ENCODE data around the gene TUBG1.
A peak's percentile ranks its signal among the peaks of the same experiment; 100 is the strongest.

TUBG1 gene

DNA sequence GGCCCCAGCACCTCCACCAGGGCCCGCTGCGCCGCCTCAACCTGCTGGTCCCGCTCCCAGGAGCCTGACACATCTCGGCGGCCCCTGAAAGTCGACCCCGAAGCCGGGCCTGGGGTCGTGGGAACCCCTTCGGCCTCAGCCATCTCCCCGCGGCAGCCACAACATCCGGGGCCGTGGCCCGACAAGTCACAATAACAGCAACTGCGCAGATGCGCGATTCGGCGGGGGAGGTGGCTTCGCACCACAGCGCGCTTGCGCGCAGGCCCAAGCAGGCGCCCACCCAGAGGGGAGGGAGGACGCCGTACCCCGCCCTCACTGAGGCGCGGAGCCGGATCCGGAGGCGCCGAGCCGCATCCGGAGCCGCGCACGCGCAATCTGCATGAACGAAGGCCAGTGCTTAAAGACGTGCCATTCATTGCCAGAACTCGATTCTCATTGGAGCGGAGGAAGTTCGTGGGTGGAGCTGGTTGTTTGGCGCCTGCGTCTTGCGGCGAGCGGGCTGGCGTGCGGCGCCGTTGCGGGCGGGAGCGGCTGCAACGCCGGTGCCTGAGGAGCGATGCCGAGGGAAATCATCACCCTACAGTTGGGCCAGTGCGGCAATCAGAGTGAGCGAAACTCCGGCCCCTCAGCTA, at the start of gene TUBG1, which contains the start of gene RETREG3:
TSS of gene TUBG1 (plus strand) at position 502 of the 632 bp plus-strand sequence. CDS start at position 557, 55 bp downstream.
TSS of gene RETREG3 (minus strand) at position 193 of the 632 bp plus-strand sequence. CDS start at position 143, 50 bp downstream.
- peak; percentile 99 for DNase-seq

- no peak for DNase-seq
These were observed 49.2 kb upstream of the TUBG1 start for GRCh38 chr17:42560246-42560645.

DNA sequence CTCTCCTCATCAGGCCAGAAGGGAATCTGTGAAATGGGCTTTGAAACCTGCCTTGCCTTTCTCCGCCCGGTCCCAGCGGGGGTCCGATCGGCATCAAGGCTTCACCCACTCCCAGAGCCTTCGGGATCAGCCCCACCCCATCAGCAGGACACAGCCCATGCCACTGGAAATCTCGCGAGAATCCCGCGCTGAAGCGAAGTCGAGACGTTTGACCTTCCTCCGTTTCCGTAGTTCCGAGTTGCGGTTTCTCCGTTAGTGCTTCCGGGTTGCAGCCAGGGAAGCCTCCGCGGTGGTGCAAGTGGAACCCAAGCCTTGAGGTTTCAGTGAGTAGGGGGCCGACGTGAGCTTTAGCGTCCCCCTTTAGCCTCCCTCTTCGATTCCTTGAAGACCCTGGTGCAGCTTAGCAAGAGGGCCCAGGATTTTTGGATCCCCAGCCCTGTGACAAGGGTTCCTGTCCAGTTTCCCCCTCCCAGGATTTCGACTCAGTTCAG, 47.5 kb upstream of the TUBG1 start, which contains the start of gene COASY:
TSS of gene COASY (plus strand) at position 252 of the 491 bp plus-strand sequence. CDS start 475 bp downstream, outside the sequence.
- peak; percentile 93 to 95 for DNase-seq

DNA sequence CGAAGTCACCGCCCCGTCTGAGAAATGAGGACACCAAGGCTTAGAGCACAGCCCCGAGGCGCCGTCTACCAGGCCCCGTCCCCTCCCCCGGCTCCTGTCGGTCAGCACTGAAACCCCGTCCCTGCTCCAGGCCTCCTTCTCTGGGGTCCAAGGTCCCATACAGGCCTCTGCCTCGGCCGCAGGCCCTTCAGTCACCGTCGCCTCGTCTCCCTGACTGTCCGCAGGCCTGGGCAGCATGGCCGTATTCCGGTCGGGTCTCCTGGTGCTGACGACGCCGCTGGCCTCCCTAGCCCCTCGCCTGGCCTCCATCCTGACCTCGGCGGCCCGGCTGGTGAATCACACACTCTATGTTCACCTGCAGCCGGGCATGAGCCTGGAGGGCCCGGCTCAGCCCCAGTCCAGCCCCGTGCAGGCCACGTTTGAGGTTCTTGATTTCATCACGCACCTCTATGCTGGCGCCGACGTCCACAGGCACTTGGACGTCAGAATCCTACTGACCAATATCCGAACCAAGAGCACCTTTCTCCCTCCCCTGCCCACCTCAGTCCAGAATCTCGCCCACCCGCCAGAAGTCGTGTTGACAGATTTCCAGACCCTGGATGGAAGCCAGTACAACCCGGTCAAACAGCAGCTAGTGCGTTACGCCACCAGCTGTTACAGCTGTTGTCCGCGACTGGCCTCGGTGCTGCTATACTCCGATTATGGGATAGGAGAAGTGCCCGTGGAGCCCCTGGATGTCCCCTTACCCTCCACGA, 46.9 kb upstream of the TUBG1 start:
- no peak for DNase-seq

DNA sequence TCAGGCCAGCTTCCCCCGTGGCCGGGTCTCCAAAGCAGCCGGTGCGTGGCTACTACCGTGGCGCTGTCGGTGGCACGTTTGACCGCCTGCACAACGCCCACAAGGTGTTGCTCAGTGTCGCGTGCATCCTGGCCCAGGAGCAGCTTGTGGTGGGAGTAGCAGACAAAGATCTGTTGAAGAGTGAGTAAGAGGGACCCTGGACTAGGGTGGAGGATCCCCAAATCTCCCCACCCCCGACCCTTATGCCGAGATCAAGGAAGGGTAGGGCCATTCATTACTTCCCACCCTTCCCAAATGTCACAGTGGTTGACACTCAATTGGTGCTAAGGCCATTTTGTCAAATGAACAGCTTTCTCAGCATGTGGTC, 46.4 kb upstream of the TUBG1 start:
- no peak for DNase-seq

GRCh38 chr17:42563543-42563942, 45.9 kb upstream of the TUBG1 start:
- DNase-seq: no peak

DNA sequence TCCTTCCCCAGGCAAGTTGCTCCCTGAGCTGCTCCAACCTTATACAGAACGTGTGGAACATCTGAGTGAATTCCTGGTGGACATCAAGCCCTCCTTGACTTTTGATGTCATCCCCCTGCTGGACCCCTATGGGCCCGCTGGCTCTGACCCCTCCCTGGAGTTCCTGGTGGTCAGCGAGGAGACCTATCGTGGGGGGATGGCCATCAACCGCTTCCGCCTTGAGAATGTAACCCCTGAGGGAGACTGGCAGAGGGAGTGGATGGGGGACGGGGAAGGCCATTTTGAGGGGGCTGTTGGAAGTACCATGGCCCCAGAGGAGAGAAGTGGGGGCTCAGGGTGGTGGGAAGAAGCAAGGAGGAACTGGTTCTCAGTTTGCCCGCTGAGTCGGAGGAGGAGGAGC, 45.5 kb upstream of the TUBG1 start:
- DNase-seq: no peak

- no peak for DNase-seq
These were observed 44.5 kb upstream of the TUBG1 start for GRCh38 chr17:42564815-42565522.

GRCh38 chr17:42565523-42566214, 43.8 kb upstream of the TUBG1 start:
- DNase-seq: no peak

- DNase-seq: peak in 1 of 2 donors; percentile 13
These were observed 43.1 kb upstream of the TUBG1 start for GRCh38 chr17:42566215-42566882.

DNA sequence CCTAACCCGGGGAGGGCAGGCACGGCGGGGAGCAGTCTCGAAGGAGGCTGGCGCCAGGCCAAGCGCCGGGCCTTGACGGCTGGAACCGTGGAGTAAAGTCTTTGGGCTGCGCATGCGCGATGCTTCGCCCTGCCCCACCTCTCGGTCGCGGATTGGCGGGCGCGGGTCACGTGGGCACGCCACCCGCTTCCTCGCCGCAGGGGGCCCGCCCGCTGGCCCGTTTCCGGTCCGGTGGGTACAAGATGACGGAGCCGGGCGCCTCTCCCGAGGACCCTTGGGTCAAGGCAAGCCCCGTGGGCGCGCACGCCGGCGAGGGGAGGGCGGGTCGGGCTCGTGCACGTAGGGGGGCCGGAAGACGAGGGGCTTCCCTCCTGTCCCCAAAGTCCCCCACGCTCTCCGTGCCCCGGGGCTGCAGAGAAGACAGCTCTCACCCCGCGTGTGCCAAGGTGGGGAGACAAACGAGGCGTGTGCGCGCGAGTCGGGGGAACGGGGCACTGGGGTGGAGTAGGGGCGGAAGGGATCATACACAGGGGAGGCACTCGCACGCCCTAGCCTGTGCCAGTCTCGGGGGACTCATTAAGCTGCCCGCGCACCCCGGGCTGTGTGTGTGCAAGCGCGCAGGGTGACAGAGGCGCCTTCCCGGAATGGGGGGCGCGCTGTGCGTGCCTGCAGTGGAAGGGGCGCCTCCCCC, 42.5 kb upstream of the TUBG1 start, which contains the start of gene MLX:
TSS of gene MLX (plus strand) at position 218 of the 691 bp plus-strand sequence. CDS start at position 243, 25 bp downstream.
- DNase-seq: peak; percentile 92 to 94

DNA sequence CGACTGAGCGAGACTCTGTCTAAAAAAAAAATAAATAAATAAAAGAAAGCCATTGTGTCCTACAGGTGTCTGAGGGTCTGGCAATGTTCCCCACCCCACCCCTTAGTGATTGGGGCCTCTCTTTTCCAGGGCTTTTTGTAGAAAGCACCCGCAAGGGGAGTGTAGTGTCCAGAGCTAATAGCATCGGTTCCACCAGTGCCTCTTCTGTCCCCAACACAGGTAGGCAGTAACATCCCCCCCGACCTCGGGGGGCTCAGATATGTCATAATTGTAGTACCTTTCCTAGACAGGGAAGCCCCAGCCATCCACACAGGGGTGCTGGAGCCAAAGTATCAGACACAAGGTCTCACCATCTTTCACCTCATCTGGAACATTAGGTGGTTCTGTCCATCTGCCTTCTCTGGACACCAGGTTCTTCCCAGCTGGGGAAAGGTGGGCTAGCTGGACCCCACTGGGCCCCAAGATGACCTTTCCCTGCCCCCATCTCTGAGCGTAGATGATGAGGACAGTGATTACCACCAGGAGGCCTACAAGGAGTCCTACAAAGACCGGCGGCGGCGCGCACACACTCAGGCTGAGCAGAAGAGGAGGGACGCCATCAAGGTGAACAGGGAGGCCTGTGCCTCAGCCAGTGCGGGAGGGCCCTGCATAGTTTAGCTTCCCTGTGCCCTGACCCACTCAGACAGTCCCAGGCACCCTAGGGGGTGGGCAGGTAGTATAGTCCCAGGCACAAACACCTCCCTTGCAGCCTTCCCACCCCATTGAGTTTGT, 41.0 kb upstream of the TUBG1 start:
- DNase-seq: no peak

DNA sequence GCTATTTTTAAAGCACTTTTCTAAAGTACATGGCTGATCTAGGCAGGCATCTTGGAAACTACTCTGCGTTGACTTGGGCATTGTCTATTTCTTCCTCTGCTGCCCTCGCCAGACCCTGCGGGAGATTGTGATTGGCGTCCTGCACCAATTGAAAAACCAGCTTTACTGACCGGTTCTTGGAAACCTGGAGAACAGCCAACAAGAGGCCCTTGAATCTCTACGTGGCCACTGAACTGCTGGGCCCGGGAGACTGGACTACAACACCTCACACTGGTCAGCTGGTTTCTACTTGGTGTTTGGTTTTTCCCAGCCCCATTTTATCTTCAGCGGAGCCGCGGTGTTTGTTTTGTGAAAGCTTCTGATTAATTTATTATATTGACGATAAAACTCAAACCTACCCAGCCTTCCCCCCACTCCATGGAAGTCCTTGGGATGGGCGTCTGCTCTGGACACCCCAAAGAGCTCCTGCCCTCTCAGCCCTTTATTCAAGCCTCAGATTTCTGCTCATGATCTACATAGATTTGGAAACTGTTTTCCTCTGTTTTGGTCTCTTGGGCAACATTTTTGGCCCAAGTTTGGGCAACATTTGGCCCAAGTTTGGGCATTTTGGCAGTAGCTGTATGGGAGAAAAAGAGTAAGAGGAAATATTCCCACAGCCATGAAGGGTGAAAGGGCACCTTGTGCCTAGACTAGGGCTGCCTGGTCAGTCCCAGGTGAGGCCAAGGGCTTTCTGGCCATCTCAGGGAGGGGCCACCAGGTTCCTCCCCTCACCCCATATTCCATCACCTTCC, 37.9 kb upstream of the TUBG1 start:
- DNase-seq: no peak

DNA sequence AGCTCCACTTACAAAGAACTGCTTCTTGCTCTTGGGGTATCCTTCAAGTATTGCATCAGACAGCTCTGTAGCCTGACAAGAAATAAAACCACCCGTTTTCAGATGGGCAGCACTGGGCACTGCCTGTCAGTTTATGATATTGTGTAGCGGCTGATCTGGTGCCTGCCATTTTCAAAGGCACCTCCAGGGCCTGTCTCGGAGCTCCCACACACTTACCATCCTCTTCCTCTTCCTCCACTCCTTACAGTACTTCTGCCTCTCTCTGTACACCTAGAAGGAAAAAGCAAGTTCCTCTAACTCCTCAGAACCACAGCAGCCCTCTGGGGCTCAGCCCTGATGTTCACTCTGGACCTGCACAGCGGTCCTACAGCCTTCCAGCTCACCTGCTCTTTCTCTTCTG, 36.4 kb upstream of the TUBG1 start:
- no peak for DNase-seq

- DNase-seq: no peak
These were observed 35.0 kb upstream of the TUBG1 start for GRCh38 chr17:42574463-42574862.

DNA sequence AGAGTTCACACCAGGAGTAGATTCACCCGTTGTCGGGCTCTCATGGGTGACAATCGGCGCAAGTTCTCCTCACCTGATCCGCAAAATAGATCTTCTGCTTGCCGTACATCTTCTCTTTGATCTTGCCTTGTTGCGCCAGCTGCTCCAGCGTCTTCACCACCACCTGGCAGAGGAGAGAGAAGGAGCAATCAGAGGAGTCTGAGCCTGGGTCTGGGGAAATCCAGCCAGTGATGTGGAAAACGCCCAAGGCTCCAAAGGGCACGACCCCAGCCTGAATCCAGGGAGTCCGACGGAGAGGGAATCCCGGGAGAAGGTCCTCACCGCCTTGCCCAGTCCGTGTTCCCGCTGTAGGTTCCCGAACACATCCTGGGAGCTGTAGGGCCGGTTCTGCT, 32.3 kb upstream of the TUBG1 start:
- peak in 1 of 2 donors; percentile 21 for DNase-seq

GRCh38 chr17:42577532-42578281, 31.8 kb upstream of the TUBG1 start, which contains the start of gene PSMC3IP:
PSMC3IP (minus strand) TSS chr17:42577729; CDS start chr17:42577686, 43 bp downstream.
- peak; percentile 95 to 96 for DNase-seq

DNA sequence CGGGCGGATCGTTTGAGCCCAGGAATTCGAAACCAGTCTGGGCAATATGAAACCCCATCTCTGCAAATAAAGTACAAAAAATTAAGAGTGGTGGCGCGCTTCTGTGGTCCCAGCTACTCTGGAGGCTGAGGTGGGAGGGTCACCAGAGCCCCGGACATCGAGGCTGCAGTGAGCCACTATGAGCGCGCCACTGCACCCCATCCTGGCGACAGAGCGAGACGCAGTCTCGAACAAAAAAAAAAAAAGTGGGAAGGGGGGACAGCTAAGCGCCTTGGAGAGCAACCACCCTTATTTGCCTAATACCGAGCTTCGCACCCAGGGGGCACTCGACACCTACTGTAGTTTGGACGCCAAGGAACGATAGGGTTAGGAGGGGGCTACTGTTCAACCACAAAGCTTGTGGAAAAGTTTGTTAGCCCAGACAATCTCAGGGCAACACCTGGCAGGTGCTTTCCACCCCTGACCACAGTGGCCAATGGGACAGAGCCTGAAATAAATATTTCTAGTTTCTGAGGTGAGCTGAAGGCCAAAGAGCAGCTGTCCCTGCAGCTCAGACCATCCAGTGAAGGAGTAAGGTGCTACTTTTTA, 31.1 kb upstream of the TUBG1 start:
- peak; percentile 82 to 83 for DNase-seq

Data from stimulated activated CD4-positive, alpha-beta T cell treated with anti-CD3 and anti-CD28 coated beads, Interleukin-2, amount 100 ng/mL, for 24 hours (primary cell).